Smooth muscle cell (in vitro differentiated cells): Measurements from ENCODE around the gene GPC5. TPM values are rescaled to one million over a fixed set of nuclear protein-coding genes. Genes with fewer than 3 reads are reported as not detected.
"Not testable (repeated sequence)": the region's sequence is repeated elsewhere in the genome, so short reads cannot be mapped to it uniquely, and the experiment has no call there.

Experiments used
- DNase-seq: peaks from one replicate; lab custom pipeline; 2025; ENCODE audit not compliant: unreplicated experiment; lab: John Stamatoyannopoulos, UW
- H2AFZ ChIP-seq: fragments of 200-600 bp; sonication (generic); 2 replicates; pipeline ENCODE4 v1.6.0; 2016; ENCODE audit warnings: antibody characterized with exemption, low read depth, mild to moderate bottlenecking
- H3F3A ChIP-seq: fragments of 200-600 bp; sonication (generic); 2 replicates; pipeline ENCODE4 v1.6.0; 2017; ENCODE audit warnings: antibody characterized with exemption, low read depth
- H3K27ac ChIP-seq: fragments of 200-600 bp; sonication (generic); 2 replicates; pipeline ENCODE4 v1.5.1; 2016; ENCODE audit warnings: low read depth, mild to moderate bottlenecking
- H3K27me3 ChIP-seq: fragments of 200-600 bp; sonication (generic); 2 replicates; pipeline ENCODE4 v1.6.1; 2016; ENCODE audit warnings: low read depth, mild to moderate bottlenecking
- H3K36me3 ChIP-seq: fragments of 200-600 bp; sonication (generic); 2 replicates; pipeline ENCODE4 v1.5.1; 2016; ENCODE audit warnings: low read depth
- H3K4me1 ChIP-seq: fragments of 200-600 bp; sonication (generic); 2 replicates; pipeline ENCODE4 v1.5.1; 2016; ENCODE audit warnings: low read depth
- H3K4me2 ChIP-seq: fragments of 200-600 bp; sonication (generic); 2 replicates; pipeline ENCODE4 v1.6.0; 2016; ENCODE audit warnings: mild to moderate bottlenecking
- H3K4me3 ChIP-seq: fragments of 200-600 bp; sonication (generic); 2 replicates; pipeline ENCODE4 v1.5.1; 2016; ENCODE audit warnings: mild to moderate bottlenecking
- H3K79me2 ChIP-seq: fragments of 200-600 bp; sonication (generic); 2 replicates; pipeline ENCODE4 v1.6.0; 2016; ENCODE audit warnings: low read depth, mild to moderate bottlenecking
- H3K9ac ChIP-seq: fragments of 200-600 bp; sonication (generic); 2 replicates; pipeline ENCODE4 v1.6.0; 2016; ENCODE audit warnings: low read depth
- H3K9me3 ChIP-seq: fragments of 200-600 bp; sonication (generic); replicated peaks from 2 replicates; pipeline ENCODE4 v1.5.1; 2016; ENCODE audit warnings: low read depth
- H4K20me1 ChIP-seq: fragments of 200-600 bp; sonication (generic); 2 replicates; pipeline ENCODE4 v1.6.0; 2016; ENCODE audit warnings: low read depth
- WGBS: methylation state at CpG from one replicate; pipeline ENCODE4 v1.1.7; 2016; ENCODE audit warnings: low lambda C conversion rate; 5-methylcytosine and 5-hydroxymethylcytosine counted together
- polyA plus RNA-seq: library from polyadenylated mRNA; unstranded; fragments of >200 nt; fragmentation: Nextera tagmentation; extraction: Ambion mirVana; gene quantifications from 2 replicates; pipeline ENCODE4 v1.2.1, GENCODE V29; 2016
- total RNA-seq: library from RNA; depleted of rRNA; stranded (reverse); fragments of >200 nt; gene quantifications from 2 replicates; pipeline ENCODE4 v1.2.3, GENCODE V29; 2014
- TF ChIP-seq, protein P1 (sequence below): fragments of 200-600 bp; sonication (generic); IDR thresholded peaks from 2 replicates; pipeline ENCODE4 v1.5.1; 2017; ENCODE audit warnings: borderline replicate concordance, mild to moderate bottlenecking, antibody characterized with exemption; ENCODE audit not compliant: insufficient read depth, poor library complexity, severe bottlenecking

GPC5 gene
- total and polyA plus RNA-seq, 2 experiments from 2014 or later = 0.99 to 1.0 TPM

DNA sequence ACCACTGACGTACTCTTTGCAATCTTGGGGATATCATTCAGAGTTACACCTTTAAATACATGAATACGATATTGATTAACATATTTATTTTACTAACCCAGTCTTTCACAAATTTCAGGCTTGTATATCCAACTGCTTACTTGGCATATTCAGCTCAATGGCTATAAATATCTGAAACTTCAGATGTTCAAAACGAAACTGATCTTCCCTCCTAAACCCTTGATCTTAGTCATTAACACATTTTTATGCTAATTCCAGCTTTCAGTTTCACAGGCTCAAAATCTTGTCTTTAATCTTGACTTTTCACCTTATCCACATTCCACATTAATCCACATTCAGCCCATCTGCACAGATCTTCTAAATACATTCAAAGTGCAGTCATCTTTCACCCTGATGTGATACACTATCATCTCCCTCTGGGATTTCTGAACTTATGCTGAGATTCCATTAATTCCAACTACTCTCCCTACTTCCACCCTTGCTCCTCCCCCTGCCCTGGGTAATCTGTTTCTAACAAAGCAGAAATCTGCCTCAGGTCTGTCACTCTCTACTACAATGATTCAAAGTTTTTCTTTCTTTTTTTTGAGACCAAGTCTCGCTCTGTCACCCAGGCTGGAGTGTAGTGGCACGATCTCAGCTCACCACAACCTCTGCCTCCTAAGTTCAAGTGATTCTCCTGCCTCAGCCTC, 387.2 kb downstream of the GPC5 start:
- Histone ChIP-seq H3K9me3 (no peaks in the 10 kb centered on the region), H3K27me3 (no peaks in the 10 kb centered on the region), H3K9ac (no peak overlapping the region), H4K20me1 (no peaks in the 10 kb centered on the region), H2AFZ (no peak overlapping the region), H3K4me1 (no peaks in the 10 kb centered on the region), H3K79me2 (no peaks in the 10 kb centered on the region), H3K4me2 (peak overlapping the region; percentile 41), H3K36me3 (no peaks in the 10 kb centered on the region), H3K27ac (no peak overlapping the region), H3F3A (no peaks in the 10 kb centered on the region), H3K4me3 (no peak overlapping the region)
- WGBS = 68% methylated on average over 5 of the region's 5 CpGs
- no peak for DNase-seq
- TF ChIP-seq, protein P1, sequence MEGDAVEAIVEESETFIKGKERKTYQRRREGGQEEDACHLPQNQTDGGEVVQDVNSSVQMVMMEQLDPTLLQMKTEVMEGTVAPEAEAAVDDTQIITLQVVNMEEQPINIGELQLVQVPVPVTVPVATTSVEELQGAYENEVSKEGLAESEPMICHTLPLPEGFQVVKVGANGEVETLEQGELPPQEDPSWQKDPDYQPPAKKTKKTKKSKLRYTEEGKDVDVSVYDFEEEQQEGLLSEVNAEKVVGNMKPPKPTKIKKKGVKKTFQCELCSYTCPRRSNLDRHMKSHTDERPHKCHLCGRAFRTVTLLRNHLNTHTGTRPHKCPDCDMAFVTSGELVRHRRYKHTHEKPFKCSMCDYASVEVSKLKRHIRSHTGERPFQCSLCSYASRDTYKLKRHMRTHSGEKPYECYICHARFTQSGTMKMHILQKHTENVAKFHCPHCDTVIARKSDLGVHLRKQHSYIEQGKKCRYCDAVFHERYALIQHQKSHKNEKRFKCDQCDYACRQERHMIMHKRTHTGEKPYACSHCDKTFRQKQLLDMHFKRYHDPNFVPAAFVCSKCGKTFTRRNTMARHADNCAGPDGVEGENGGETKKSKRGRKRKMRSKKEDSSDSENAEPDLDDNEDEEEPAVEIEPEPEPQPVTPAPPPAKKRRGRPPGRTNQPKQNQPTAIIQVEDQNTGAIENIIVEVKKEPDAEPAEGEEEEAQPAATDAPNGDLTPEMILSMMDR = no peak

DNA sequence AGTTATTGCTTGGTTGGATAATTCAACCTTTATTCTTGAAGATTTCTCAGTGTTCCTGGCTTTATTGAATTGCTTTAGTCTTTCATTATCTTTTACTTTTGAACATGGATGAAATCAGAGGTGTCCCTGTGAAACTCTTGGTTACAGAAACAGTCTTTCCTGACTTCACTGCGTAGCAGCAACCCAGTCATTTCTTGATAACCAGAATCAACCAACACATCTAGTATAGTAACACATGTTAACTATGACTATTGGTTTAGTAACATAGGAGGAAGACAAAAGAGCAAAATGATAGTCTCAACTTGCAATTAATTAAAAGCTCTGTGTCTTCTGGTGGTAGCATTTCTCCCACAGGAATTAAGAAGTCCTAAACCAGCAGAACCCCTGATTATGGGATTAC, 393.6 kb downstream of the GPC5 start:
- no peak for DNase-seq
- Histone ChIP-seq H3K9me3 (no peaks in the 10 kb centered on the region), H3K36me3 (no peaks in the 10 kb centered on the region), H3F3A (no peaks in the 10 kb centered on the region), H4K20me1 (no peaks in the 10 kb centered on the region), H3K27ac (no peak overlapping the region), H3K9ac (no peak overlapping the region), H3K27me3 (no peaks in the 10 kb centered on the region), H3K4me2 (no peak overlapping the region), H3K79me2 (no peaks in the 10 kb centered on the region), H3K4me3 (no peak overlapping the region), H3K4me1 (no peaks in the 10 kb centered on the region), H2AFZ (no peak overlapping the region)
- WGBS = 86% methylated on average over 1 of the region's 1 CpG
- TF ChIP-seq, protein P1 = no peak

DNA sequence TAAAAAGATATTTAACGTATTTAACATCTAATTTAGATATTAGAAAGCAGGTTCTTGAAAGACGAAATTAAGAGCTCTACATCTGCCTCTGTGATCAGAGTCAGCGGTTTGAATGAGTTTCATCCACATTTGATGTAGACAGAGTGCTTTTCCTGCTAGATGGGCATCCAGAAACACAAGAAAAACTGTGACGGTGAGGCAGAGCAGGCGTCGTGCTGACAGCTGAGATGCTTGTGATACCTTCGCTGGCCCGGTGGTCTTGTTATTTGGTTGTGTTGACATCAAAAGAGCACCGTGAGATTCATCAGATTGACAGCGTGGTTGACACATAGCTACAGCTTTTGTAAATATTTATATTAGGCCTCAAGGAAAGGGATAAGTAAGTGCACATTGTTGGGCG, 399.1 kb downstream of the GPC5 start:
- no peak overlapping the region for H2AFZ ChIP-seq
- no peak overlapping the region for H3K4me3 ChIP-seq
- H3K4me1 ChIP-seq = peaks cover 6% of the 10 kb centered on the region
- peaks cover 5% of the 10 kb centered on the region for H3F3A ChIP-seq
- no peak overlapping the region for H3K27ac ChIP-seq
- H3K9ac ChIP-seq = no peak overlapping the region
- no peaks in the 10 kb centered on the region for H3K79me2 ChIP-seq
- TF ChIP-seq, protein P1 = no peak
- H4K20me1 ChIP-seq = no peaks in the 10 kb centered on the region
- H3K36me3 ChIP-seq = no peaks in the 10 kb centered on the region
- no peaks in the 10 kb centered on the region for H3K27me3 ChIP-seq
- WGBS = 66% methylated on average over 11 of the region's 11 CpGs
- no peaks in the 10 kb centered on the region for H3K9me3 ChIP-seq
- H3K4me2 ChIP-seq = no peak overlapping the region
- DNase-seq = no peak

DNA sequence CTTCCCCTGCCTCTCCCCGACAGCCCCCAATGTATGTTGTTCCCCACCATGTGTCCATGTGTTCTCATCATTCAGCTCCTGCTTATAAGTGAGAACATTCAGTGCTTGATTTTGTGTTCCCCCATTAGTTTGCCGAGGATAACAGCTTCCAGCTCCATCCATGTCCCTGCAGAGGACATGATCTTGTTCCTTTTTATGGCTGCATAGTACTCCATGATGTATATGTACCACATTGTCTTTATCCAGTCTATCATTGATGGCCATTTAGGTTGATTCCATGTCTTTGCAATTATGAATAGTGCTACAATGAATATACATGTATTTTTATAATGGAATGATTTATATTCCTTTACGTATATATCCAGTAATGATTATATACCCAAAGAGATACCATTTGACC, 399.9 kb downstream of the GPC5 start:
- H3K9ac ChIP-seq, H3K27ac ChIP-seq, H3F3A ChIP-seq, H3K79me2 ChIP-seq, H3K27me3 ChIP-seq, DNase-seq, H3K9me3 ChIP-seq, H3K36me3 ChIP-seq, H2AFZ ChIP-seq, H4K20me1 ChIP-seq, H3K4me3 ChIP-seq, H3K4me2 ChIP-seq, H3K4me1 ChIP-seq: not testable (repeated sequence)
- WGBS = 96% methylated on average over 3 of the region's 3 CpGs

DNA sequence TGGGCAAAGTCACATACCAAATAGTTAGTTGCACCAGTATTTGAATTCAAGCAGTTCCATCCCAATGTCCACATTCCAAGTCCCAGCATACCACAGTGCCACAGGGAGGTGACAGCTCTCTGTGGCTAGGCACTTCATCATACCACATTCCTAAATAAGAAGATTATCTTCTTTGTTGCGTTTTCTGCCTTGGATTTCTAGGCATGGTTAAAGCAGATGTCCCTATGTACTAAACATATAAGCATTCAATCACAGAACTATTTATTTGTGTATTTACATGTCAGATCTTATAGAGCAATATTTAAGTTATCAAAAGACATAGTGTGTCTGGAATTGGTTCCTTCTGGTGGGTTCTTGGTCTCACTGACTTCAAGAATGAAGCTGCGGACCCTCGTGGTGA, 403.4 kb downstream of the GPC5 start:
- H3K9ac ChIP-seq, DNase-seq, H3K79me2 ChIP-seq, H3K27me3 ChIP-seq, H4K20me1 ChIP-seq, H2AFZ ChIP-seq, H3K4me1 ChIP-seq, H3K4me2 ChIP-seq, H3K9me3 ChIP-seq, H3K36me3 ChIP-seq, H3K4me3 ChIP-seq, H3F3A ChIP-seq: not testable (repeated sequence)
- peak overlapping the region; percentile 45 for H3K27ac ChIP-seq
- WGBS = 62% methylated on average over 3 of the region's 3 CpGs
